HUES64 (cell line): ENCODE data around the gene NUP93.
"Not testable (repeated sequence)": the region's sequence is repeated elsewhere in the genome, so short reads cannot be mapped to it uniquely, and the experiment has no call there.

Experiments used
- H3K27ac ChIP-seq: 2 replicates; pipeline ENCODE4 v1.7.0; 2013; ENCODE audit warnings: low read depth, low read length, inconsistent platforms
- H3K27me3 ChIP-seq: 2 replicates; pipeline ENCODE4 v1.6.1; 2013; ENCODE audit warnings: mild to moderate bottlenecking, low read length; ENCODE audit not compliant: insufficient read depth
- H3K36me3 ChIP-seq: 2 replicates; pipeline ENCODE4 v1.6.1; 2013; ENCODE audit warnings: mild to moderate bottlenecking, low read length; ENCODE audit not compliant: insufficient read depth
- H3K4me1 ChIP-seq: 2 replicates; pipeline ENCODE4 v1.6.1; 2013; ENCODE audit warnings: mild to moderate bottlenecking, low read length, moderate library complexity; ENCODE audit not compliant: insufficient read depth
- H3K4me3 ChIP-seq: 2 replicates; pipeline ENCODE4 v1.5.1; 2013; ENCODE audit warnings: mild to moderate bottlenecking, low read length, moderate library complexity
- H3K9ac ChIP-seq: 2 replicates; pipeline ENCODE4 v1.6.1; 2013; ENCODE audit warnings: mild to moderate bottlenecking, low read depth, low read length
- H3K9me3 ChIP-seq: 2 replicates; pipeline ENCODE4 v1.6.1; 2013; ENCODE audit warnings: low read depth, low read length; ENCODE audit not compliant: insufficient read depth
- WGBS: fragments of 150-250, 120-280 bp; methylation state at CpG from one replicate; pipeline ENCODE4 v1.1.7; 2013; ENCODE audit warnings: missing lambda C conversion rate; 5-methylcytosine and 5-hydroxymethylcytosine counted together

The NUP93 gene

DNA sequence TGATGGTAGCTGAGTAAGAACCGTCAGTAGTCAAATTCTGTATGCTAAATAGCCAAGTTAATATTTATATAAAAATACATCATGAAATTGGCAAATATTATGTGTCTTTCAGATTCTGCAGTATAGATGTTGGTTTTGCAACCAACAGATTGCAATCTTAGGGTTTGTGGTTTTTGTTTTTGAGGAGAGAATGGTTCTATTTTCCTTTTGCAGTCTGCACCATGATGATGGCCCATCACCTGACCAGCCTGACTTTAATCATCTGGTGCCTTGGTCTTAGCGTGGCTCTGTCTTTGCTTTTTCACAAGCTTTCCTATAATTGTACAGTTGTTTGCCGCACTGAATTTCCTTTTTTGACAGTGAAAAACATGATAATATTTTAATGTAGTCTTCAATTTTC lies 50.7 kb downstream of the NUP93 start:
- Histone ChIP-seq H3K4me1 (peaks cover 67% of the 10 kb centered on the region), H3K9ac (no peak overlapping the region), H3K4me3 (no peak overlapping the region), H3K27me3 (no peaks in the 10 kb centered on the region), H3K36me3 (no peaks in the 10 kb centered on the region), H3K9me3 (no peaks in the 10 kb centered on the region), H3K27ac (no peak overlapping the region)
- 94% methylated on average over 2 of the region's 3 CpGs for WGBS

DNA sequence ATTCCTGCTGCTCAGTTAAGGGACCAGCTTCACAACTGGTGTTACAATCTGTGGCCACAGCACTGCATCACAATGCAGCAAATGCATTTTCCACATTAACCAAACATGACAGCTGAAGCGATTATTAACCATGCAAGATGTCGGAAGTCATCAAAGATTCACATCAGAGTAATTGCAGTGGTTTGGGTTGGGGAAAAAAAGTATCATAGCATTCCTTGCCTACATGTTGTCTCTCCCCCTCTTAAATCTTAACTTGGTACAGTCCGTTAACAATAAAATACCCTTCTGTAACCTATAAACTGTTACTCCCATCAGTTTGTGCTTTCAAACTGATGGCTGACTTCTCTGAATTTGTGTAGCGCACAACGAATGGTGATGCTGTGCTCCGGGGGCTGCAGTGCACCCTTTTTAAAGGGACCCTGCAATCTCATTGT lies 51.6 kb downstream of the NUP93 start:
- Histone ChIP-seq H3K4me1 (peaks cover 72% of the 10 kb centered on the region), H3K36me3 (no peaks in the 10 kb centered on the region), H3K27me3 (no peaks in the 10 kb centered on the region), H3K4me3 (peak overlapping the region; percentile 14; the same call in 1 of the 2 replicates), H3K9me3 (no peaks in the 10 kb centered on the region), H3K27ac (peak overlapping the region; percentile 36; the same call in 1 of the 2 replicates), H3K9ac (no peak overlapping the region)
- 74% methylated on average over 5 of the region's 6 CpGs for WGBS

DNA sequence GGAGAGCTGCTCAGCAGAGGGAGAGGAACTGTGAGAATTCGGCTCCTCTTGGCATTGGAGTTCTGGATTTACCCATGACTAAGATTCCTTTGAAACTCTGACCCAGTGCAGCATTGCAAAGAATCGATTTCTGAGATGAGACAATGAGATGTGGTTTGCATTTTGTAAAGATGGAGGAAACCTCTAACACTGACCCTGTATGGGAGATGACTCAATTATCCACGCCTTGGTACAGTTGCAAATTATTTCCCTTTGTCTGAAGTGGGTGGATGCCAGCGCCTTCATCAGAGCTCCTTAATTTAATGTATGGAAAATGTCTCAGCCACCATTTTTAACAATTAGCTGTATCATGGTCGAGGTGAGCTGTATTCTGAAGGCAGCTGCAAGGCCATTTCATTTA lies 53.4 kb downstream of the NUP93 start:
- WGBS = 80% methylated on average over 5 of the region's 5 CpGs

DNA sequence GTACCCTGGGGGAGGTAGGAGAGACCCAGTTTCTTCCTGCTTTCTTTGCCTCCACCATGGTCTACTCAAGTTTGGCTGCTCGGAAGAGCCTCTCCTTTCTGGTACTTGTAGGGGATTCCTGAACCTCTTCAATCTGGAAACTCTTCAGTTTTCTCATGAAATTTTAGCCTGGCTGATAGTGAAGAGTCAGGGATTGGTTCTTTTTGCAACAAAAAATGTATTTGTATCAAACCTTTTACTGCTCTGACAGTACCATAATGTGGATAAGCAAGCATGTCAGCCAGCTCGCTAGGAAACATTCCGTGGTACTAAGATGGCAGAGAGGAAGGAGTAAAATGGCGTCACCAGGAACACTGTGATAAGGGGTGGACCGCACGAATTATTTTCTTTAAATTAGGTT lies 55.4 kb downstream of the NUP93 start:
- Histone ChIP-seq H3K9ac (no peak overlapping the region), H3K27me3 (no peaks in the 10 kb centered on the region), H3K27ac (no peak overlapping the region), H3K36me3 (no peaks in the 10 kb centered on the region), H3K4me3 (no peak overlapping the region), H3K4me1 (peaks cover 81% of the 10 kb centered on the region), H3K9me3 (no peaks in the 10 kb centered on the region)
- 92% methylated on average over 6 of the region's 6 CpGs for WGBS

More for the DNA sequence above, 53.4 kb downstream of the NUP93 start:
- Histone ChIP-seq H3K9ac (no peak overlapping the region), H3K27ac (no peak overlapping the region), H3K36me3 (no peaks in the 10 kb centered on the region), H3K27me3 (no peaks in the 10 kb centered on the region), H3K4me1 (peaks cover 90% of the 10 kb centered on the region), H3K4me3 (no peak overlapping the region), H3K9me3 (no peaks in the 10 kb centered on the region)

DNA sequence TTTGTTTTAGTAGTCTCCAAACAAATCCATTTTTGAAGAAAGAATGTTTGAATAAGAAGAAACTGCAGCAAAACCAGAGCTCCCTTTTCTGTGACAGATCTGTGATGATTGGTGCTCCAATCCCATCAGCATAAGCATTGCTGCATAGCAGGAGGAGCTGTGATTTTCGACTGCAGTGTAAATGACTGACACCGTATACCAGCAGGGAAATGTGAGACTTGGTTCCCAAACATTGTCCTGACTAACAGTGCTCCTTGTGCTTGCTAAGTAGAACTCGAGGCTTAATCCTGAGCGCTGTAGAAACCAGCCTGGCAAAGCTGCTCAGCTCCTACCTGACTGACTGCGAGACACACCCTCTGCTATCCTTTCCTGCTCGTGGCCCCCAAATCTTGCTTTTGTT lies 57.2 kb downstream of the NUP93 start:
- no peak overlapping the region for H3K4me3 ChIP-seq
- no peak overlapping the region for H3K9ac ChIP-seq
- H3K9me3 ChIP-seq = no peaks in the 10 kb centered on the region
- no peak overlapping the region for H3K27ac ChIP-seq
- WGBS = 36% methylated on average over 6 of the region's 6 CpGs
- H3K4me1 ChIP-seq = peaks cover 64% of the 10 kb centered on the region
- no peaks in the 10 kb centered on the region for H3K36me3 ChIP-seq
- H3K27me3 ChIP-seq = no peaks in the 10 kb centered on the region

DNA sequence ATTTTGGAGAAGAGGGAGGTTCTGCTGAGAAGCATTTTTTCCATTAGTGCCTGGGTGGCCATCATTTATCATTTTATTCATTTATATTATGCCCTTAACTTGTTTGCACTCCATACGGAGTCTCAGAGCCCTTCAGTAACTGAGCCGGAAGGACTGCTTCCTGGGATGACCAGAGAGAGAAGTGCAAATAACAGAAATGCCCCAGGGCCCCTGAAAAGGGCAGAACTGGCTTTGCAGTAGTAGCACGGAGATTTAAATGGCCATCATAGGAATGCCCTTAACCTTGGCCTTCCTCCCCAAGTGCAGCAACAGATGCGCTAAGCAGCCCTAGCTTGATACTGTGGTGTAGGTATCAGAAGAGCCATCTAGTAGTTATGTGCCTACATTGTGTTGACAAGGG lies 58.5 kb downstream of the NUP93 start:
- 94% methylated on average over 4 of the region's 4 CpGs for WGBS
- H3K9ac ChIP-seq = no peak overlapping the region
- peaks cover 63% of the 10 kb centered on the region for H3K4me1 ChIP-seq
- no peaks in the 10 kb centered on the region for H3K9me3 ChIP-seq
- no peak overlapping the region for H3K4me3 ChIP-seq
- no peak overlapping the region for H3K27ac ChIP-seq
- no peaks in the 10 kb centered on the region for H3K27me3 ChIP-seq
- no peaks in the 10 kb centered on the region for H3K36me3 ChIP-seq

DNA sequence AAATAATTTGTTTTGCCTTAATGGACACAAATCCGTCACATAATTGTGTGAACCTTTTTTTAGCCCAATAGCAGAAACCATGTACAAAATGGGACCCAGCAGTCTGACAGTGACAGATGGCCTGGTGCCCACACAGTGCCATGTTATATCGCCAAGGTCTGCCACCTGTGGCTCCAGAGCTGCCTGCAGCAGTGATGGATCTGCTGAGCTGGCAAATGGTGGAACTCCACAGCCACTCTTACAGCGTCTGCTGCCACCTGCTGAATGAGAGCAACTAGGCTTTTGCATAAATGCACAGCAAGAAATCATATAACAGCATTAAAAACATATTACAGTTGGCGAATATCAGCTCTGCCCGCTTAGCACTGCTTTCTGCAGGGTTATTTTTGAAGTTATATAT lies 59.4 kb downstream of the NUP93 start:
- no peak overlapping the region for H3K4me3 ChIP-seq

DNA sequence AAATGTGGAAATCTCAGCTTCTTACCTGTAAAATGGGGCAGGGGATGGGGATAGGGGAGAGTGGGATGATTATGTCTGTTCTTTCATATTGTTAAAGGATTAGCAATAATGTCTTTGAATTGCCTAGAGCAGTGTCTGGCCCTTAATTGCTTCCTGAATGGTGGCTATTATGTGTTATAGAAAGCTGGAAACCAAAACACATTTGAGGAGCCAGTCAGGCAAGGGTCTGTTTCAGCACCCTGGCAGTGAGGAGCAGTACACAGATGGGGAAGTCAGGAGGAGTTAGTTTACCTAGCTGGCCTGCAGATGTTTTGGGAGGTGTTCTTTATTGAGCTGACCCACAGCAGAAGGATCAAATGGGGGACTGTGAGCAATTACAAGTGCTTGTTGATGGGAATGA lies 63.0 kb downstream of the NUP93 start:
- Histone ChIP-seq H3K27ac (no peak overlapping the region), H3K9ac (no peak overlapping the region), H3K4me1 (peaks cover 19% of the 10 kb centered on the region; the same call in 1 of the 2 replicates), H3K9me3 (no peaks in the 10 kb centered on the region), H3K4me3 (no peak overlapping the region), H3K36me3 (peaks cover under 1% of the 10 kb centered on the region; the same call in 1 of the 2 replicates), H3K27me3 (no peaks in the 10 kb centered on the region)

More for the DNA sequence above, 59.4 kb downstream of the NUP93 start:
- Histone ChIP-seq H3K9ac (no peak overlapping the region), H3K27me3 (no peaks in the 10 kb centered on the region), H3K9me3 (no peaks in the 10 kb centered on the region), H3K27ac (no peak overlapping the region), H3K36me3 (no peaks in the 10 kb centered on the region), H3K4me1 (peaks cover 55% of the 10 kb centered on the region)
- 87% methylated on average over 4 of the region's 5 CpGs for WGBS

DNA sequence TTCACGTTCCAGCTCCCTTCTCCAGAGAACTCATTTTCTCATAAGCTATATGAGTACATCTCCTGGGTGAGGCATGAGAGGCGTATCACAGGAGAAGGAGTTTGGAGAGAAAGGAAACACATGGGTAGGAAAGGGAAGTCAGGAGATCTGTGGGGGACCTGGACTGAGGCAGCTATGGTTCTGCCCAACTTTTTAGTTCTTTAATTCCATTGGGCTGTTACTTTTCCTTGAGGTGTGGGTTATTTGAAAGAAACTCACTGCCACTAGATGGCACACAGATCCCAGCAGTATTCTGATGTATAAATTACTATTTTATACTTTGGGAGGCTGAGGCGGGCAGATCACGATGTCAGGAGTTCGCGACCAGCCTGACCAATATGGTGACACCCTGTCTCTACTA lies 63.6 kb downstream of the NUP93 start:
- WGBS = 95% methylated on average over 6 of the region's 6 CpGs
- Histone ChIP-seq H3K9ac (no peak overlapping the region), H3K4me3 (no peak overlapping the region), H3K36me3 (peaks cover 5% of the 10 kb centered on the region; the same call in 1 of the 2 replicates), H3K27me3 (no peaks in the 10 kb centered on the region), H3K4me1 (peaks cover 15% of the 10 kb centered on the region; the same call in 1 of the 2 replicates), H3K9me3 (no peaks in the 10 kb centered on the region), H3K27ac (no peak overlapping the region)

DNA sequence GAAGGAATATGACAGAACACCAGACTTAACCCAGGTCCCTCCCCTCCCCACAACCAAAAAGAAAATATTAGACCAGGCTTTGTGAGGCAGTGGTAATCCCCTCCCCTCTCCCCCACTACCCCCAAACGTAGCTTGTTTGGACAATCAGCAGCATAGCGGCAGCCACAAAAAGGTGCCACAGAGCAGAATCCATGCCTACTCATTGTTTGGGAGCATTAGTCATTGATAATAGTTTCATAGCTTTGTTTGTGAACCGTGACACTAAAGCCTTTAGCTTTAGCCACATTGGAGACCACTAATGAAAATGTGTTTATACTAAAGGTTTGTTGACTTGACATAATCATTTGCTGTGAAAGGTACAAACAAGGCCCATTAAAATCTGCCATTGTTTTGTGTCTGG lies 65.1 kb downstream of the NUP93 start:
- 79% methylated on average over 3 of the region's 3 CpGs for WGBS
- H3K4me3 ChIP-seq = no peak overlapping the region
- H3K27me3 ChIP-seq = no peaks in the 10 kb centered on the region
- H3K36me3 ChIP-seq = peaks cover 12% of the 10 kb centered on the region; the same call in 1 of the 2 replicates
- no peaks in the 10 kb centered on the region for H3K9me3 ChIP-seq
- H3K27ac ChIP-seq = no peak overlapping the region
- no peak overlapping the region for H3K9ac ChIP-seq
- peaks cover 14% of the 10 kb centered on the region; the same call in 1 of the 2 replicates for H3K4me1 ChIP-seq

DNA sequence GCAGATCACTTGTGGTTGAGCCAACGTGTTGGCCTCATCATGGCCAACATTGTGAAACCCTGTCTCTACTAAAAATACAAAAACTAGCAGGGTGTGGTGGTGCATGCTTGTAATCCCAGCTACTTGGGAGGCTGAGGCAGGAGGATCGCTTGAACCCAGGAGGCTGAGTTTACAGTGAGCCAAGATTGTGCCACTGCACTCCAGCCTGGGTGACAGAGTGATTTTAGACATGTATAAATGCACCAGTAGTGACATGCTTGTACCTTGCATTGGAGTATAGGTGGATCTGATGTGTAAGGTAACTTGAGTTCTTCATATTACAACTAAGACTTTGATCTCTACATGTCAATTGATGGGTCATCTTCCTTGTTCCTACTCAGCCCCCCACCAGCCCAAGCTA lies 67.1 kb downstream of the NUP93 start:
- Histone ChIP-seq H3K36me3 (peaks cover 12% of the 10 kb centered on the region; the same call in 1 of the 2 replicates), H3K4me1 (peaks cover 14% of the 10 kb centered on the region; the same call in 1 of the 2 replicates)
- H3K27me3 ChIP-seq, H3K9ac ChIP-seq, H3K9me3 ChIP-seq, H3K27ac ChIP-seq, H3K4me3 ChIP-seq: not testable (repeated sequence)
- 97% methylated on average over 2 of the region's 2 CpGs for WGBS

DNA sequence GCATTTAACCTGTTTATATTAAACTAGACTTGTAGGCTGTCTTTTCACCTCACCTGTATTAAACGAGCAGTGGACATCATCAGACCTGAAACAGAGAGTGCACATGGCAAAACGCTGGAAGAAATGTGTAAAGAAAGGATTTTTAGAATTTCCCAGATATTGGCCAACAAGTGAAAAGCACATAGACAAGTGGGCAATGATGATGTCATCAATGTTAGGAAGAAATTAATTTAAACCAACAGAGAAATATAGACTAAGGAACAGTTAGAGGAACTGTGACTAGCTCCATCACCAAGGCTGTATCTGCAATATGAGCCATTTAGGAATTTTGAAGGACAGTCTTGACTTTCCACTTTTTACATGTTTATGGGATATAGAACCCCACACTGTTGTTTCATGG lies 67.9 kb downstream of the NUP93 start:
- 92% methylated on average over 2 of the region's 2 CpGs for WGBS
- Histone ChIP-seq H3K27ac (no peak overlapping the region), H3K4me1 (peaks cover 6% of the 10 kb centered on the region; the same call in 1 of the 2 replicates), H3K4me3 (no peak overlapping the region), H3K27me3 (no peaks in the 10 kb centered on the region), H3K9ac (no peak overlapping the region), H3K9me3 (no peaks in the 10 kb centered on the region), H3K36me3 (peaks cover 12% of the 10 kb centered on the region; the same call in 1 of the 2 replicates)
